Right lobe of liver (tissue), 4 donors: ENCODE data around the gene TMEFF2.

ENCODE experiments used
- POLR2A ChIP-seq: fragments of 450-650 bp; IDR thresholded peaks from one replicate; pipeline ENCODE4 v1.6.1; 2017; ENCODE audit warnings: antibody characterized with exemption, mild to moderate bottlenecking
- TF ChIP-seq, protein P1 (sequence below), 4 donors: fragments of 200-600 bp in 3 of 4; fragments of 450-650 bp in 1 of 4; IDR thresholded peaks; one replicate each; pipeline versions ENCODE4 v1.5.1 to v1.8.0; 2016 to 2022; ENCODE audit warnings: antibody characterized with exemption in 4 of 4, mild to moderate bottlenecking in 2 of 4
- donor health status: DM: no; HTN: no; CAD: no.
- donor health status: DM: no; HTN: no; CAD: no.
- donor health status: DM: no; HTN: yes; CAD: no.

DNA sequence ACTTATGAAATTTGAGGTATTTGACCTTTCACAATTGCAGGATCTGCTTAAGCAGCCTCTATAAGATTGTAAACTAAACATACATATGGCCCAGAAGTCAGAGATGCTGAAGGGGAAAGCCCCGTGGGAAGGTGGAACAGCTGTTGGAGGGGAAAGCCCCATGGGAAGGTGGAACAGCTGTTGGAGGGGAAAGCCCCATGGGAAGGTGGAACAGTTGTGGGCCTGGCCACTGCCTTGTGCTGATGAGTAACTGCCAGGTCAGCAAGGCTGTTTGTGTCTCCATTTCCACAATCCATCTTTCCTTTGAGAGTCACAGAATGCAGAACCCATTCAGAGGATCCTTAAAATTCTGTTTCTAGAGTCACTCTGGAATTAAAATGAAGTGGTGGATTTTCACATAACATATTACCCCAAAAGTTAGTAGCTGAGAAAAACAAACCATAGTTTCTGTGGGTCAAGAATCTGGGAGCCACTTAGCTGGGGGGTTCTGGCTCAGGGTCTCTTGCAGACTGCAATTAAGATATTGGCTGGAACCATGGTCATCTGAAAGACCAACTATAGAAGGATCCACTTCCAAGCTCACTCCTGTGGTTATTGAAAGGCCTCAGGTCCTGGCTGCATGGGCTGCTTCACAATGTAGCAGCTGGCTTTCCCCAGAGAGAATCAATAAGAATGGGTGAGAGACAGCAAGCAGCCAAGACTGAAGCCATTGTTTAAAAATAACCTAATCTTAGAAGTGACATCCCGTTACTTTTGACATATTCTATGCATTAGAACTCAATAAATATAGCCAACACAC, 261.2 kb downstream of the TMEFF2 start:
- TF ChIP-seq, protein P1, sequence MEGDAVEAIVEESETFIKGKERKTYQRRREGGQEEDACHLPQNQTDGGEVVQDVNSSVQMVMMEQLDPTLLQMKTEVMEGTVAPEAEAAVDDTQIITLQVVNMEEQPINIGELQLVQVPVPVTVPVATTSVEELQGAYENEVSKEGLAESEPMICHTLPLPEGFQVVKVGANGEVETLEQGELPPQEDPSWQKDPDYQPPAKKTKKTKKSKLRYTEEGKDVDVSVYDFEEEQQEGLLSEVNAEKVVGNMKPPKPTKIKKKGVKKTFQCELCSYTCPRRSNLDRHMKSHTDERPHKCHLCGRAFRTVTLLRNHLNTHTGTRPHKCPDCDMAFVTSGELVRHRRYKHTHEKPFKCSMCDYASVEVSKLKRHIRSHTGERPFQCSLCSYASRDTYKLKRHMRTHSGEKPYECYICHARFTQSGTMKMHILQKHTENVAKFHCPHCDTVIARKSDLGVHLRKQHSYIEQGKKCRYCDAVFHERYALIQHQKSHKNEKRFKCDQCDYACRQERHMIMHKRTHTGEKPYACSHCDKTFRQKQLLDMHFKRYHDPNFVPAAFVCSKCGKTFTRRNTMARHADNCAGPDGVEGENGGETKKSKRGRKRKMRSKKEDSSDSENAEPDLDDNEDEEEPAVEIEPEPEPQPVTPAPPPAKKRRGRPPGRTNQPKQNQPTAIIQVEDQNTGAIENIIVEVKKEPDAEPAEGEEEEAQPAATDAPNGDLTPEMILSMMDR (IDR thresholded peaks at IDR 0.05) = no peak
- no peak for TF ChIP-seq POLR2A
